ENCODE results near the gene BCL11B.

- TF ChIP-seq, protein P1, sequence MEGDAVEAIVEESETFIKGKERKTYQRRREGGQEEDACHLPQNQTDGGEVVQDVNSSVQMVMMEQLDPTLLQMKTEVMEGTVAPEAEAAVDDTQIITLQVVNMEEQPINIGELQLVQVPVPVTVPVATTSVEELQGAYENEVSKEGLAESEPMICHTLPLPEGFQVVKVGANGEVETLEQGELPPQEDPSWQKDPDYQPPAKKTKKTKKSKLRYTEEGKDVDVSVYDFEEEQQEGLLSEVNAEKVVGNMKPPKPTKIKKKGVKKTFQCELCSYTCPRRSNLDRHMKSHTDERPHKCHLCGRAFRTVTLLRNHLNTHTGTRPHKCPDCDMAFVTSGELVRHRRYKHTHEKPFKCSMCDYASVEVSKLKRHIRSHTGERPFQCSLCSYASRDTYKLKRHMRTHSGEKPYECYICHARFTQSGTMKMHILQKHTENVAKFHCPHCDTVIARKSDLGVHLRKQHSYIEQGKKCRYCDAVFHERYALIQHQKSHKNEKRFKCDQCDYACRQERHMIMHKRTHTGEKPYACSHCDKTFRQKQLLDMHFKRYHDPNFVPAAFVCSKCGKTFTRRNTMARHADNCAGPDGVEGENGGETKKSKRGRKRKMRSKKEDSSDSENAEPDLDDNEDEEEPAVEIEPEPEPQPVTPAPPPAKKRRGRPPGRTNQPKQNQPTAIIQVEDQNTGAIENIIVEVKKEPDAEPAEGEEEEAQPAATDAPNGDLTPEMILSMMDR (IDR thresholded peaks at IDR 0.05; ENCODE audit: insufficient read depth, low read length, poor library complexity, severe bottlenecking) = no peak
- no peak for TF ChIP-seq EZH2phosphoT487 (conservative IDR thresholded peaks at IDR 0.05; ENCODE audit: low read length)
Observed at GRCh38 chr14:99194736-99195135, 77.3 kb downstream of the BCL11B start.

All from SU-DHL-6 (cell line).